Measurements from ENCODE around the gene CBX3.
"Not testable (repeated sequence)": the region's sequence is repeated elsewhere in the genome, so short reads cannot be mapped to it uniquely, and the experiment has no call there.

The CBX3 gene

GRCh38 chr7:26191974-26192479, 9.5 kb upstream of the CBX3 start:
- no peak for TF ChIP-seq CTCF (IDR thresholded peaks at IDR 0.05)
- H3K4me3 ChIP-seq = no peak overlapping the region
- no peak for DNase-seq (ENCODE audit: low spot score)

GRCh38 chr7:26192485-26193087, 9.0 kb upstream of the CBX3 start:
- H3K27ac ChIP-seq = no peak overlapping the region
- no peak overlapping the region for H3K4me3 ChIP-seq
- TF ChIP-seq CTCF (IDR thresholded peaks at IDR 0.05) = no peak
- no peak for DNase-seq (ENCODE audit: low spot score)

More at GRCh38 chr7:26191974-26192479, 9.5 kb upstream of the CBX3 start:
- no peak overlapping the region for H3K27ac ChIP-seq

- TF ChIP-seq CTCF (IDR thresholded peaks at IDR 0.05) = no peak
- Histone ChIP-seq H3K4me3 (peak overlapping the region; percentile 17), H3K27ac (no peak overlapping the region)
- no peak for DNase-seq (ENCODE audit: low spot score)
These were observed 7.9 kb upstream of the CBX3 start for GRCh38 chr7:26193432-26194207.

- DNase-seq (ENCODE audit: low spot score); H3K4me3 ChIP-seq; H3K27ac ChIP-seq: not testable (repeated sequence)
These were observed 6.8 kb upstream of the CBX3 start for GRCh38 chr7:26194764-26195163.

- no peak for TF ChIP-seq CTCF (IDR thresholded peaks at IDR 0.05)
- H3K27ac ChIP-seq = no peak overlapping the region
- no peak for DNase-seq (ENCODE audit: low spot score)
- peak overlapping the region; percentile 89 for H3K4me3 ChIP-seq
These were observed 6.4 kb upstream of the CBX3 start for GRCh38 chr7:26195182-26195581.

GRCh38 chr7:26195867-26196657, 5.5 kb upstream of the CBX3 start:
- Histone ChIP-seq H3K27ac (peak overlapping the region in 1 of 2 donors; percentile 5), H3K4me3 (peak overlapping the region; percentile 89)
- TF ChIP-seq CTCF (IDR thresholded peaks at IDR 0.05) = no peak
- no peak for DNase-seq (ENCODE audit: low spot score)

Measured in coronary artery (tissue), 2 donors.